CD4-positive, alpha-beta T cell (primary cell): ENCODE measurements around the gene LRIT2. TPM values are rescaled to one million over a fixed set of nuclear protein-coding genes. Genes with fewer than 3 reads are reported as not detected.
A peak's percentile ranks its signal among the peaks of the same experiment; 100 is the strongest.

Experiments used
- ATAC-seq: fragments of 200-7000 bp; cut with Tn5 transposase; one replicate; pipeline ENCODE4 v1.10.0; 2022; ENCODE audit warnings: mild to moderate bottlenecking; ENCODE audit not compliant: poor library complexity
- CTCF ChIA-PET: fragments of 350-600 bp; sonication (Branson Sonifier 250); formaldehyde crosslinking; loops from one replicate; lab custom pipeline; 2021; ENCODE audit warnings: antibody characterized with exemption, inconsistent platforms; lab: Charles Lee
- POLR2A ChIA-PET: fragments of 350-600 bp; sonication (Branson Sonifier 250); formaldehyde crosslinking; loops from one replicate; lab custom pipeline; 2021; ENCODE audit warnings: antibody characterized with exemption, inconsistent platforms; lab: Charles Lee
- DNase-seq, 14 experiments: peaks; one replicate each; pipeline ENCODE4 v3.0.0-alpha.2; 2013 to 2020; ENCODE audit warnings: mixed read lengths in 2 of 14
- H3K27ac ChIP-seq, 2 donors: one replicate each; pipeline versions ENCODE4 v1.5.1 to v1.7.0; 2013; ENCODE audit warnings: low read length in 2 of 2, low read depth in 1 of 2, mild to moderate bottlenecking in 1 of 2
- H3K27me3 ChIP-seq, 2 experiments: 1 replicate in 1 of 2; 2 replicates in 1 of 2; pipeline versions ENCODE4 v1.6.1 to v1.7.0; 2013; ENCODE audit warnings: low read length in 2 of 2, control low read depth in 1 of 2, mild to moderate bottlenecking in 1 of 2, moderate library complexity in 1 of 2; ENCODE audit not compliant: insufficient read depth in 2 of 2, control insufficient read depth in 1 of 2
- H3K36me3 ChIP-seq: one replicate; pipeline ENCODE4 v1.6.1; 2013; ENCODE audit warnings: low read length, control low read depth; ENCODE audit not compliant: insufficient read depth
- H3K4me1 ChIP-seq: one replicate; pipeline ENCODE4 v1.6.1; 2013; ENCODE audit warnings: low read length, control low read depth; ENCODE audit not compliant: insufficient read depth
- H3K4me3 ChIP-seq: one replicate; pipeline ENCODE4 v1.5.1; 2013; ENCODE audit warnings: mild to moderate bottlenecking, low read length, moderate library complexity
- H3K9me3 ChIP-seq, 2 experiments: 1 replicate in 1 of 2; 2 replicates in 1 of 2; pipeline versions ENCODE4 v1.6.1 to v1.7.0; 2013; ENCODE audit warnings: low read length in 2 of 2, mild to moderate bottlenecking in 2 of 2, control low read depth in 1 of 2, moderate library complexity in 1 of 2; ENCODE audit not compliant: control insufficient read depth in 1 of 2, insufficient read depth in 1 of 2
- H3K27ac Mint-ChIP-seq: one replicate; pipeline ENCODE4 v1.8.0; 2020; ENCODE audit warnings: mixed read lengths
- H3K27me3 Mint-ChIP-seq: one replicate; pipeline ENCODE4 v1.8.0; 2021; ENCODE audit warnings: mixed read lengths
- H3K36me3 Mint-ChIP-seq: one replicate; pipeline ENCODE4 v1.8.0; 2021; ENCODE audit warnings: low read depth, mixed read lengths
- H3K4me1 Mint-ChIP-seq: one replicate; pipeline ENCODE4 v1.8.0; 2021; ENCODE audit warnings: low read depth, mixed read lengths
- H3K4me3 Mint-ChIP-seq: one replicate; pipeline ENCODE4 v1.8.0; 2020; ENCODE audit warnings: mild to moderate bottlenecking, mixed read lengths
- H3K9me3 Mint-ChIP-seq: one replicate; pipeline ENCODE4 v1.8.0; 2020; ENCODE audit warnings: mixed read lengths
- CTCF ChIP-seq: fragments of 200-600 bp; IDR thresholded peaks from one replicate; pipeline ENCODE4 v1.8.0; 2022; ENCODE audit warnings: antibody characterized with exemption, mild to moderate bottlenecking
- intact Hi-C, 2 experiments: fragments of 100-400 bp; cut with DNase I in 1 of 2; cut with micrococcal nuclease in 1 of 2; formaldehyde crosslinking; loops; one replicate each; pipeline versions ENCODE4 v1.15.1 to v1.9.0; 2023 to 2025; cut with DNase I, micrococcal nuclease
- total RNA-seq, 174 experiments: library from RNA in 2 of 174; stranded (reverse) in 2 of 174; gene quantifications; one replicate each; pipeline ENCODE4 v1.2.3 and lab custom pipeline; 2021 to 2026

The LRIT2 gene
- total RNA-seq, 2 experiments from 2014 or later = not detected

- H3K27me3 Mint-ChIP-seq = peaks cover 6% of the 10 kb centered on the region
- H3K9me3 Mint-ChIP-seq = no peaks in the 10 kb centered on the region
- DNase-seq (peak in 7 of 14 experiments; percentile 7 to 49 (median 33)), ATAC-seq (peak; percentile 75)
- Histone ChIP-seq H3K27ac (no peak overlapping the region), H3K36me3 (no peaks in the 10 kb centered on the region), H3K4me3 (no peak overlapping the region), H3K9me3 (no peaks in the 10 kb centered on the region), H3K27me3 (peaks cover 0 to 5% of the 10 kb centered on the region in 2 experiments), H3K4me1 (no peaks in the 10 kb centered on the region)
- intact Hi-C loops = no loop called here
- peak; percentile 23 for TF ChIP-seq CTCF
- CTCF ChIA-PET = no interaction called here
- POLR2A ChIA-PET = no interaction called here
- no peaks in the 10 kb centered on the region for H3K4me1 Mint-ChIP-seq
- no peak overlapping the region for H3K27ac Mint-ChIP-seq
- H3K4me3 Mint-ChIP-seq = no peak overlapping the region
- no peaks in the 10 kb centered on the region for H3K36me3 Mint-ChIP-seq
These were observed 10.6 kb downstream of the LRIT2 start for GRCh38 chr10:84214612-84215235.

GRCh38 chr10:84214046-84214572, 11.2 kb downstream of the LRIT2 start:
- no peaks in the 10 kb centered on the region for H3K4me1 ChIP-seq
- peaks cover 0 to 5% of the 10 kb centered on the region in 2 experiments for H3K27me3 ChIP-seq
- Mint-ChIP-seq H3K9me3 (no peaks in the 10 kb centered on the region), H3K27me3 (peaks cover 6% of the 10 kb centered on the region), H3K4me1 (no peaks in the 10 kb centered on the region), H3K27ac (no peak overlapping the region), H3K4me3 (peak overlapping the region; percentile 54), H3K36me3 (no peaks in the 10 kb centered on the region)
- no peak overlapping the region for H3K4me3 ChIP-seq
- POLR2A ChIA-PET = no interaction called here
- no peak for TF ChIP-seq CTCF
- DNase-seq (no peak), ATAC-seq (no peak)
- H3K36me3 ChIP-seq = no peaks in the 10 kb centered on the region
- intact Hi-C loops = no loop called here
- H3K27ac ChIP-seq = no peak overlapping the region
- H3K9me3 ChIP-seq = no peaks in the 10 kb centered on the region
- CTCF ChIA-PET = no interaction called here

GRCh38 chr10:84213076-84213475, 12.3 kb downstream of the LRIT2 start:
- CTCF ChIA-PET = no interaction called here
- no peak overlapping the region for H3K4me3 Mint-ChIP-seq
- no peak overlapping the region for H3K27ac ChIP-seq
- H3K4me1 Mint-ChIP-seq = no peaks in the 10 kb centered on the region
- H3K27ac Mint-ChIP-seq = no peak overlapping the region
- H3K9me3 ChIP-seq = no peaks in the 10 kb centered on the region
- DNase-seq (no peak), ATAC-seq (no peak)
- no peak for TF ChIP-seq CTCF
- no peaks in the 10 kb centered on the region for H3K9me3 Mint-ChIP-seq
- H3K36me3 ChIP-seq = no peaks in the 10 kb centered on the region
- POLR2A ChIA-PET = no interaction called here
- H3K27me3 ChIP-seq = peaks cover 0 to 5% of the 10 kb centered on the region in 2 experiments
- H3K4me1 ChIP-seq = no peaks in the 10 kb centered on the region
- H3K4me3 ChIP-seq = no peak overlapping the region
- no peaks in the 10 kb centered on the region for H3K36me3 Mint-ChIP-seq
- peaks cover 6% of the 10 kb centered on the region for H3K27me3 Mint-ChIP-seq
- intact Hi-C loops = no loop called here
